ENCODE data around the gene CDH1.
A peak's percentile ranks its signal among the peaks of the same experiment; 100 is the strongest.
"Not testable (repeated sequence)": the region's sequence is repeated elsewhere in the genome, so short reads cannot be mapped to it uniquely, and the experiment has no call there.

CDH1 gene

DNA sequence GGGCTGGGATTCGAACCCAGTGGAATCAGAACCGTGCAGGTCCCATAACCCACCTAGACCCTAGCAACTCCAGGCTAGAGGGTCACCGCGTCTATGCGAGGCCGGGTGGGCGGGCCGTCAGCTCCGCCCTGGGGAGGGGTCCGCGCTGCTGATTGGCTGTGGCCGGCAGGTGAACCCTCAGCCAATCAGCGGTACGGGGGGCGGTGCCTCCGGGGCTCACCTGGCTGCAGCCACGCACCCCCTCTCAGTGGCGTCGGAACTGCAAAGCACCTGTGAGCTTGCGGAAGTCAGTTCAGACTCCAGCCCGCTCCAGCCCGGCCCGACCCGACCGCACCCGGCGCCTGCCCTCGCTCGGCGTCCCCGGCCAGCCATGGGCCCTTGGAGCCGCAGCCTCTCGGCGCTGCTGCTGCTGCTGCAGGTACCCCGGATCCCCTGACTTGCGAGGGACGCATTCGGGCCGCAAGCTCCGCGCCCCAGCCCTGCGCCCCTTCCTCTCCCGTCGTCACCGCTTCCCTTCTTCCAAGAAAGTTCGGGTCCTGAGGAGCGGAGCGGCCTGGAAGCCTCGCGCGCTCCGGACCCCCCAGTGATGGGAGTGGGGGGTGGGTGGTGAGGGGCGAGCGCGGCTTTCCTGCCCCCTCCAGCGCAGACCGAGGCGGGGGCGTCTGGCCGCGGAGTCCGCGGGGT, at the start of gene CDH1:
Gene CDH1 (plus strand): TSS at position 247 of the 684 bp plus-strand sequence. CDS start 124 bp downstream, at position 371.
- DNase-seq, result peak; percentile 42

DNA sequence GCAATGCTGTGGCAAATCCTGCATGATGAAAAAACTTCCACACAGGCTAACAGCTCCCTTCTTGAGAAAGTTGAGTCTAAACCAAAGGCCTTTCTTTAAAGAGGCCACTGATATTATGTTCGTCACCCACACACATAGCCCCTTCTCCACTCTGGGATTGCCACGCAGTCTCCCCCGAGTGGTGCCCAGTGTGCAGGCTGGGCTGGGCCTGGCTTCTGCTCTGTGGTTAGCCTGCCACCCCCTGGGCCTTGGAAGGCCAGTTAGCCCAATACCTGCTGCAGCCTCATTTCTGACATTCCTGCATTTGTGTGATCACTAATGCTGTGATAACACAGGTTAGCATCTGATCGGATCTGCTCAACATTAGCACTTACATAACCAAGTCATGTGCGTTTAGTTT, 47.2 kb upstream of the CDH1 start:
- no peak for DNase-seq

DNA sequence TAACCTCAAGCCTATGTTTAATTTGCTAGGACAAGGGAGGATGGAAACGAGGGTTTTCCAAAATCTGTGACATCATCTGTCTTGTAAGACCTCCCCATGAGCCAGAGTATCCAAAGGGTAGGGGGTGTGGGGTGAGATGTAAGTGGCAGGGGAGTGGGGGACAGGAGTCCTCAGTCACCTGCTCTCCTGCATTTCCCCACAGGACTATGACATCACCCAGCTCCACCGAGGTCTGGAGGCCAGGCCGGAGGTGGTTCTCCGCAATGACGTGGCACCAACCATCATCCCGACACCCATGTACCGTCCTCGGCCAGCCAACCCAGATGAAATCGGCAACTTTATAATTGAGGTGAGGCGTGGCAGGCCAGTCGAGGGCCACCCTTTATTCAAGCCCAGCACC, 41.5 kb upstream of the CDH1 start:
- DNase-seq, result no peak

DNA sequence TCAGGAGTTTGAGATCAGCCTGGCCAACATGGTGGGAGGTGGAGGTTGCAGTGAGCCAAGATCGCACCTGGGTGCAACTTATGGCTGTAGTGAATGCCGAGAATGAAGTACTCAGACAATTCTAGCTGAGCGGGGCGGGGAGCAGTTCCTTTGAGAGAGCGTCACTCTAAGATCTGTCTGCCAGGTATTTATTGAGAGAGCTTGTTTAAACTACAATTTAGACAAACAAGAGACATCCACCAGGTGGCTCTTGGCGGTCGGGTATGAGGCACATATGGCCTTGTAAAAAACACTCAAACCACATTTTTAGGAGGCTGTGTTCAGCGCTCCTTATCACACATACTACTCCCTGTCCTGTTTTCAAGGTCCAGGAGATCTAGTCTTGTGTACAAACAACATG, 40.6 kb upstream of the CDH1 start:
- DNase-seq, result no peak

DNA sequence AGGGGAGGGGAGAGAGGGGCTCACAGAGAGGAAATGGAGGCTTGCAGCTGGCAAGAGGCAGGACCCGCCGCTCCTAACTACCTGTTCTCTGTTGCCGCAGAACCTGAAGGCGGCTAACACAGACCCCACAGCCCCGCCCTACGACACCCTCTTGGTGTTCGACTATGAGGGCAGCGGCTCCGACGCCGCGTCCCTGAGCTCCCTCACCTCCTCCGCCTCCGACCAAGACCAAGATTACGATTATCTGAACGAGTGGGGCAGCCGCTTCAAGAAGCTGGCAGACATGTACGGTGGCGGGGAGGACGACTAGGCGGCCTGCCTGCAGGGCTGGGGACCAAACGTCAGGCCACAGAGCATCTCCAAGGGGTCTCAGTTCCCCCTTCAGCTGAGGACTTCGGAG, 39.0 kb upstream of the CDH1 start:
- no peak for DNase-seq

DNA sequence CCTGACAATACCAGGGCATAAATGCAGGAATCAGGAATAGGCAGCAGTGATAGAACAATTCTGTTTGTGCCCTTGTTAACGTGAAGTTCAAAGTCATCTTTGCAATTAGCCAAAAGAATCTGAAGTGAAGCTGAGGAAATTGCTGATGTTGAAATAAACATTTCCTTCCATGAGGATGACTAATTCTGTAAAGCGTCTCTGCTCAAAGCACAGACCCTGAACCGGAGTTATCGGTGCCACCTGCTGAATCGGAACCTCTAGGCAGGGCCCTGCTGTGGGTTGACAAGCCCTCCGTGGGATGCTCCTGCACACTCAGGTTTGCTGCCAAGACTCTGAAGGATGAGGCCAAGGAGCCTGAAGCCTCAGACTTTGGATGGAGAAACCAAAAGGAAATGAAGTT, 37.0 kb upstream of the CDH1 start:
- DNase-seq, result no peak

DNA sequence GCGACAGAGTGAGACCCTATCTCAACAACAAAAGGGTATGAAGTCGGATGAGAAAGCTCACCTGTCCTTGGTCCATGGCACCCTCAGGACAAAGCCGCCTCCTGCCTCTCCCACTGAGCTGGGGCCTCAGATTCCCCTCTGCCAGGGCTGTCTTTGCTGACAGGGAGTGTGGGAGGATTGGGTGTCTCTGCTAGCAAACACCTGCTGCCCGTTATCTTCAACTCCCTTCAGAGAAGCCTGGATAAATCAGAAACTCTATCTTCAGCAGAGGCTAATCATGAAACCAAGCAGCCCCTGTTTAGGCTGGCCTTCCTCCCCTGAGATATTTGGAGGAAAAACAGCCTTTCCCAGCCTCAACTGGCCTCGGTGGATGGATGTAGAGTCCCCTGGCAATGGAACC, 36.3 kb upstream of the CDH1 start:
- no peak for DNase-seq

DNA sequence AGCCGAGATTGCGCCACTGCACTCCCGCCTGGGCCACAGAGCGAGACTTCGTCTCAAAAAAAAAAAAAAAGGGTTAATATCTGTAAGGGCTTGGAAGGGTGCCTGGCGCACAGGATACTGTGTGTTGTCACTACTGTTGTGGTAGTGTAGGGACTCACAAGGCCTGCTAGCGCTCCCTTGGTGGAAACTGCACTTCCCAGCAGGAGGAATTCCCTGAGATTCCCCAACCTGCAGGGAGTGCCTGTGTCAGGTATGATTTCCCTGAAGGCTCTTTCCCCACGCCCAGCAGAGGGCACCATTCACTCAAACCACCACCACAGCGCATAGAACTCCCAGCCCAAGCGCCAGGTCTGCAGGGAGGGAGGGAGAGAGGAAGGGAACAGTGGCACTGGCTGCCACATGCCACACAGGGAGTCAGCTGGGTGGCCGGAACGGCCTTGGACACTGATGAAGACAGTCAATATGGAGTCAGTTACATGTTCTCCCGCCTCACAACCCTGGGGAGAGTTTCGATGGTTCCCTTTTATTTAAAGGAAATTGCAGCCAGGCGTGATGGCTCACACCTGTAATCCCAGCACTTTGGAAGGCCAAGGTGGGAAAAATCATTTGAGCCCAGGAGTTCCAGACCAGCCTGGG, 32.7 kb upstream of the CDH1 start:
- peak; percentile 79 for DNase-seq

DNA sequence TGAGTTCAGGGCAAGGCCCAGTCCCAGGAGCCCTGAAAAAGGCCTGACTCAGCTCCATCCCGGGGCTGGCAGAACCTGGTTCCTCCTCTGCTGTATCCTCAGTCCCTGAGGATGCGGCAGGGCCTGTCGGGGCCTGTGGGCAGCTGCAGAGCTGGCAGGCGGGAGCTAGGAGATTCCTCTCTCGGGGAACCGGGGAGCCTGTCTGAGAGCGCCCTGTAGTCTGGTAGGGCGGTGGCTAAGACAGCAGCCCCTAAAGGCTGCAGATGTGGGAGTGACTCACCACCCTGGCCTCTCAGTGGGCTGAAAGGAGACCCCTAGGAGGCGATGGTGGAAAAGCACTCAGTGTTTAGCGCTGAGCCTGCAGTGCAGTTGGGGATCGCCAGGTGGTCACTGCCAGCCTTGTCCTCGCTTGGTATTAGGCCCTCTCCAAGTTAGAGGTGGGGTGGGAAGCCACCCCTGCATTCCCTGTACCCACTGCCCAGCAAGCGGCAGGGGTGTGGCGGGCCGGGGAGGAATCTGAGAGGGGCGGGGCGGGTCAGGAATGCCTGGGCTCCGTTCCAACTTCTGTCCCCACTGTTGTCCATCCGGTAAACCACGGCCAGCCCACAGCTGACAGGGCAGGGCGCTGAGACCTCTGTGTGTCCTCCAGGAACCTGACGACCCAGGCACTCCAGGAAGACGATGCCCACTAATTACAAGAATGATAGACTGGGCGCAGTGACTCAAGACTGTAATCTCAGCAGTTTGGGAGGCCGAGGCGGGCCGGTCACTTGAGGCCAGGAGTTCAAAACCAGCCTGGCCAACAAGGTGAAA, 29.5 kb upstream of the CDH1 start:
- no peak for DNase-seq

DNA sequence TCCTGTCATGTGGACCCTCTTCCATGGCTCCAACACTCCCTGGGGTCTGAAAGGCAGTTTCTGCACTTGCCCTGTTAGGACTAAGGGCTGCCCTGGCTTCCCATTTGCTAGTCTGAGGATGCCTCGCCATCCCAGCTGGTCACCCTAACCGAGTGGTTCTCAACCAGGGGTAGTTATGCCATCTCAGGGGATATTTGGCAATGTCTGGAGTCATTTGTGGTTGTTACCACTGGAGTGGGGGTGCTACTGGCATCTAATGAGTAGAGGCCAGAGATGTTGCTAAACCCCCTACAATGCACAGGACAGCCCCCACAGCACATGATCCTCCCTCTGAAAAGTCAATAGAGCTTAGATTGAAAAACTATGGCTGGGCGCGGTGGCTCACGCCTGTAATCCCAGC, 26.9 kb upstream of the CDH1 start:
- DNase-seq, result no peak

DNA sequence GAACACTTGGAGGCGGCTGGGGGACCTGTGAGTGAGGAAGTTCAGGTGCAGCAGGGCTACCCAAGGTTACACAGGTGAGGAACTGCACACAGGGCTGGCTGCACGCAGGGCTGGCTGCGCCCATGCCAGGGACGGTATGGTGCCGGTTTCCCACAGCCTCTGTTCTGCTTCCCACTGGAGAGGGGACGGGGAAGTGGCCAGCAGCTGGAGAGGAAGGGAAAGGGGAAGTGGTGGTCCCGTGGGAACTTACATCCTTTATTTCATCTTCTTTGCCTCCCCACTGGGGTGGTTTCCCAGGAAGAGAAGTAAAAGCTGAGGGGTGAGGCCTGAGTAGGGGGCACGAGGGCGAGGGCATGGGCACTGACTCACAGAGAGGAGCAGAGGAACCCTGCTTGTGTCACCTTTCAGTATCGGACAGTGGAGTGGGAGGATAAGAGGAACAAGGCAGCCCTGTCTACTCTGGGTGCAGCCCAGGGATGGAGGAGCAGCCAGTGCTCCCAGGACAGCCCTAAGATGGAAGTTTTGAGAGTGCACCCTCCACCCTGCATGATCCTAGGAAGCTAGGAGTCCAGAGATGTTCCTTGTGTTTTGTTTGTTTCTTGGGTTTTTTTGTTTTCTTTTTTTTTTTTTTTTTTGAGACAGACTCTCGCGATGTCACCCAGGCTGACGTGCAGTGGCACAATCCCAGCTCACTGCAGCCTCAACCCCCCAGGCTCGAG, 25.5 kb upstream of the CDH1 start:
- peak; percentile 40 for DNase-seq

DNA sequence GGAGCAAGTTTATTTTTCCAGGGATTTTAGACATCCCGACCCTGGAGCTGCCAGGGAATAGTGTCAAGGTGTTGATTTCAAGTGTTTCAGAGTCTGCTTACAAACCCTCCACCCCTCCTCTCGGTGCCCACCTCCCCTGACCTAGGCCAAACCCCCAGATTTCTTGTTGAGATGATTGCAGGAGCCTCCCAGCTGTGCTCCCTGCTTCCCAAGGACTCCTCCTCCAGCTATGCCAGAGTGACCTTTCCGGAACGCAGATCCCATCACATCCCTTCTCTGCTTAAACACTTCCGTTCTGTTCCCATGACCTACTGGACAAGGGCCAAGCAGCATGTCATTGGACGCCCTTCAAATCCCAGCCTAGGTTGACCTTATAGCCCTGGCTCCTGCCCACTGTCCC, 23.7 kb upstream of the CDH1 start:
- no peak for DNase-seq

DNA sequence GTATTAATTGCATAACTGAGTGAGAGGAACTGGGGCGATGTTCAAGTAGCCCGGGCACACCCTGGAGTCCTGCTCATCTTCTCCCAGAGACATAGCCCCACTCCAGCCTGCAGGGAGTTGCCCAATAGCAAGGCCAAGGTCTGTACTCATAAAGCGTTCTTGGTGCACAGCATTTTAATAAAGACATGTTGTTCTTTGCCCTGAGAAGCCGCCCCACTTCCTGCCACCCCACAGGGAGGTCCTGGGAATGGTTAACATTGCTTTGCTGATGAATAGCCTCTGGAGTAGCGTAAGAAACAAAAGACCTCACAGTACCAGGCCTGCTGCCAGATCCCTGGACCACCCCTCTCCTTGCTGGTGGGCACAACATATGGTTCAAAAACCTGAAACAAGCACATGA, 21.6 kb upstream of the CDH1 start:
- no peak for DNase-seq

DNA sequence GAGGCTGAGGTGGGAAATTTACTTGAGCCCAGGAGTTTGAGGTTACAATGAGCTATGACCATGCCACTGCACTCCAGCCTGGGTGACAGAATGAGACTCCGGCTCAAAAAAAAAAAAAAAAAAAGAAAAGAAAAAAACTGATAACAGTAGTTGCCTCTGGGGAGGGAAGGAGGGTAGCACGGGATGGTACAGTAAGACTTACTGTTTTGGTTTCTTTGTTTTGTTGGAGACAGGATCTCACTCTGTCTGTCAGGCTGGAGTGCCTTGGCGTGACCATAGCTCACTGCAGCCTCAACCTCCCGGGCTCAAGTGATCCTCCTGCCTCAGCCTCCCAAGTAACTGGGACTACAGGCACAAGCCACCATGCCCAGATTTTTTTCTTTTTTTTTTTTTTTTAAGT, 20.6 kb upstream of the CDH1 start:
- DNase-seq, result not testable (repeated sequence)

DNA sequence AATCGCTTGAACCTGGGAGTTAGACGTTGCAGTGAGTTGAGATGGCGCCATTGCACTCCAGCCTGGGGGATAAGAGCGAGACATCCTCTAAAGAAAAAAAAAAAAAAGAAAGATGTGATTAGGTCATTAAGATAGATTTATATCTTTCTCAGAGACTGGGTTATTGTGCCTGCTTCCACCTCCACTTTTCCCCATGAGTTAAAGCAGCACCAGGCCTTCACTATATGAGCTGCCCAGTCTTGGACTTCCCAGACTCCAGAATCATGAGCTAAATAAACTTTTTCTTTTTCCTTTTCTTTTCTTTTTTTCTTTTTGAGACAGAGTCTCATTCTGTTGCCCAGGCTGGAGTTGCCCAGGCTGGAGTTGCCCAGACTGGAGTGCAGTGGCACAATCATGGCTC, 19.4 kb upstream of the CDH1 start:
- DNase-seq, result no peak

DNA sequence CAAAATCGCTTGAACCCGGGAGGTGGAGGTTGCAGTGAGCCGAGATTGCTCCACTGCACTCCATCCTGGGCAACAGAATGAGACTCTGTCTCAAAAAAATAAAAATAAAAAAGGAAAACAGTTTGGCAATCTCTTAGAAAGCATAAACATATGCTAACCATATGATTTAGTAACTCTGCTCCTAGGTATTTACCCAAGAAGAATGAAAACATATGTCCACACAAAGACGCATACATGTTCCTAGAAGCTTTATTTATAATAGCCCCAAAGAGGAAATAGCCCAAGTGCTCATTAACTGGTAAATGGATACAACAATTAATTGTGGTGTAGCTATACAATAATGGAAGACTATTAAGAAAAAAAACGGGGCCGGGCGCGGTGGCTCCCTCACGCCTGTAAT, 18.5 kb upstream of the CDH1 start:
- DNase-seq, result no peak

DNA sequence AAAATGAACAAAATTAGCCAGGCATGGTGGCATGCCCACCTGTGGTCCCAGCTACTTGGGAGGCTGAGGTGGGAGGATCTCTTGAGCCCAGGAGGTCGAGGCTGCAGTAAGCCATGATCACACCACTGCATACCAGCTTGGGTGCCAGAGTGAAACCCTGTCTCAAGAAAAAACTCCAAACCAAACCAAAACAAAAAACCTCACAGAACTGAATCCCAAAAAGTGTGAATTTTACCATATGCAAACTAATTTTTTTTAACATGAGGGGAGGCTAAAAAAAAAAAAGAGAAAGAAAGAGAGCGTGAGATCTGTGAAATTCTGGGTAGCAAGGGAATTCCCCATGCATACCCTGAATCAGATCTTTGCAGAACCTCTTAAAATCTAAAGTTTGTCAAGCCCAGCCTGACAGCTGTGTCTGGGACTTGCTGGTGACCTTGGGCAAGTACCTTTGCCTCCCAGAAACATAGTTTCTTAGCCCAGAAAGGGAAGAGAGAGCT, 17.1 kb upstream of the CDH1 start:
- peak; percentile 44 for DNase-seq

DNA sequence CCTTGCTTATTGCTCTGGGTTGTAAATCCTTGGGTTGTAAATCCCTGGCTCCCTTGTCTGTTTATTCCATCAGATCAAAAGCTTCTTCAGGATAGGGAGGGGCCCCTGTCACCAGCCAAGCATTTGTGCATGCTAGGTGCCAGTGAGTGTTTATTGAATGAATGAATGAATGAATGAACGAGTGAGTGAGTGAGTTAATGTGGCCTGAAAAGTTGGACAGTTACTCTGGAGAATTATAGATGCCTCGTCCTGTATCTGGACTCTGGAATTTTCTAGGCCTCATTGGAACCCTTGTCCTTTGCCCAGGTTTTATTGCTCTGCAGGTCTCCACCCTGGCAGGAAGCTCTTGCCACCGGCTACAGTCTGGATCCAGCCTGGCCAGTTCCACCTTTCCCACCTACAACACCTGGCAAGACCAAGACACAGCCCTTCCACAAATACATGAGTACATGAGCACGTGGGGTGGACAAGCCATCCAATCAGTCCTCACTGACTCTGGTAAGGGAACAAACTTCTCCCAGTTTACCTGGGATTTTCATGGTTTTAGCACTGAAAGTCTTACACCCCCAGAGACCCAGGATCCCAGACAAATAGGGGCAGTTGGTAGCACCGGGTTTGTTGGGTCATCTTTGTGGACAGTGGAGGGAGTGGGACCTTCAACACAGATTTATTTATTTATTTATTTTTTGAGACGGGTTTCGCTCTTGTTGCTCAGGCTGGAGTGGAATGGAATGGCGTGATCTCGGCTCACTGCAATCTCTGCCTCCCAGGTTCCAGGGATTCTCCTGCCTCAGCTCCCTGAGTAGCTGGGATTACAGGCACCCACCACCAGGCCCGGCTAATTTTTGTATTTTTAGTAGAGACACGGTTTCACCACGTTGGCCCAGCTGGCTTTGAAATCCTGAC, 14.7 kb upstream of the CDH1 start:
- DNase-seq, result no peak

DNA sequence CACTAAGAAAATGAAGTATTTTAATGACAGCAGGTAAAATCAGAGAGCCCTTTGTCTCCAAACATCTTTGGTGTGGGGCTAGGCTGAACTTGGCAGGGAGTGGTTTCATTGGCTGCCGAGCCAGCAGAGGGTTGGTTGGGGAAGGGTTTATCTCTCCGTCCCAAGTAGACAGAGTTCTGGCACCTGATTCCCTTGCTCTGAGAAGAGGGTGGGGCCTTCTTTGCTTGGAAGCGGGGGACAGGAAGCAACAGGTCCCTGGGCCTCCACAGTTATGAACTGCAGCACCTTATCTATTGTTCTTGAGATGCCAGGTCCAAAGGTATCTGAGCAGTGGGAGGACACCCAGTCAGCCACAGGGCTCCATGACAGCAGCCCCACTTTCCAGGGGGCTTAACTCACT, 12.3 kb upstream of the CDH1 start:
- DNase-seq, result no peak

DNA sequence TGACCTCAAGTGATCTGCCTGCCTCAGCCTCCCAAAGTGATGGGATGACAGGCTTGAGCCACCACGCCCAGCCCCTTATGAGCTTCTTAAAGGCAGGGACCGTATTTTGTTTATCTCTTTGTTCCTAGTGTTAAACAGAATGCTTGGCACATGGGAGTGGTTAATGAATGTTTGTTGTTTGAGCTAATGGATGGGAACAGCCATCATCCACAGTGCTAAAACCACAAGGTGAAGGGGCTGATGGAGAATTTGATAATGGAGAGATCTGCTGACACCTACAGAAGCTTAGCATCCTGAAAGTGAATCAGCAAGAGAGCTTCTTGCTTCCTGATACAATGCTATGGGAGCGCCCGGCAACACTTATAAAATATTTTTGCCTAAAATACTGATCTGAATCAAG, 8.6 kb upstream of the CDH1 start:
- no peak for DNase-seq

DNA sequence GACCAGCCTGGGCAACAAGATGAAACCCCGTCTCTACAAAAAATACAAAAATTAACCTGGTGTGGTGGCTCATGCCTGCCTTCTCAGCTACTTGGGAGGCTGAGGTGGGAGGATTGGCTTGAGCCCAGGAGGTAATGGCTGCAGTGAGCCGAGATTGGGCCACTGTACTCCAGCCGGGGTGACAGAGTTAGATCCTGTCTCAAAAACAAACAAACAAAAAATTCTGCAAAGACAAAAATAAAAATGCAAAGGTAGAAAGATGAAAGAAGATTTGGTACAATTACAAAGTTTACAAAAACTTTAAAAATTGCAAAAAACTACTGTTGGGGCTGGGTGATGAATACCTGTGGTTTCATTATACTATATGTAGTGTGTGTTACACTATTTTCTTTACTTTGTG, 5.5 kb upstream of the CDH1 start:
- DNase-seq, result no peak

DNA sequence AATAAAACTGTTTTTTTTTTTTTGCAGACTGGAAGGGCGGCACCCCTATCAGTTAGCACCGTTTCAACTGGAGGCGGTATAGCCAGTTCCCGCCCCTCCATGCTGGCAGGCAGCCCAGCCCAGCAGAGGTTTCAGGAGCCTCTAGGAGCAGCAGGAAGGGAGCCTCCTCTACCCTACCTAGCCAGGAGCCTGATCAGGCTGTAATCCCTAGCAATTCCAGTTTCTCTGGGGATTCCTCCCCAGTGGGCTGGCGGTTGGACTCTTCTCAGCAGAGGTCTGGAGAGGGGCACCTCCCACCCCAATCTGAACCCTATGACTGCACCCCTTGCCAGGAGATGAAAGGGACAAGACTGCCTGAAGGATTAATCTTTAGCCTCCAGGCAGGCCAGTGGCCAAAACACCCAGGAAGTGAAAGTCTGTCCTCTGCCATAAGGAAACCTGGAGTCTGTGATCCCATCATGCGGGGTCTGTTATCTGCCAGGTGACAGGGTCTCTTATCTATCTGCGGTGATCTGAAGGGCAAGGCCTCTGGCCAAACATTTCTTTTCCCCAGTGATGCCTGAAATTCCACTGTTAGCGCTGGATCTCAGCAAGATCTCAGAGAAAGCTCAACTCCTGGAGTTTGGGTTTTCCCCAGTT, 4.9 kb upstream of the CDH1 start:
- DNase-seq, result no peak
